ENCODE data around the gene PHOX2A. TPM values are rescaled to one million over a fixed set of nuclear protein-coding genes. Genes with fewer than 3 reads are reported as not detected.

Gene PHOX2A
- total and polyA plus RNA-seq, 5 experiments from 2014 or later: not detected

GRCh38 chr11:72223615-72224563, 20.1 kb downstream of the PHOX2A start:
- Mint-ChIP-seq H3K9me3 (no peaks in the 10 kb centered on the region), H3K27me3 (peaks cover 0 to under 1% (median 0%) of the 10 kb centered on the region in 5 donors), H3K4me3 (peak overlapping the region; percentile 90 to 99 (median 94)), H3K36me3 (peaks cover 0 to 4% (median 1%) of the 10 kb centered on the region in 3 donors), H3K27ac (peak overlapping the region; percentile 87 to 97 (median 95)), H3K4me1 (peaks cover 22 to 40% (median 31%) of the 10 kb centered on the region in 4 donors)
- peak in 9 of 10 donors; percentile 42 to 73 (median 54) for DNase-seq
- ATAC-seq: peak; percentile 38 to 57
- POLR2A ChIA-PET: interaction anchor here (0.7 to 3.4 kb wide), 9 partner anchors 13 to 1564 kb away, joined by 3 to 22 read pairs (median 5); partner anchors contain the start of genes ANAPC15, MRPL48, RNF121 and XNDC1N

- no peaks in the 10 kb centered on the region for H3K36me3 Mint-ChIP-seq
- H3K27ac Mint-ChIP-seq: peak overlapping the region; percentile 82 to 97 (median 94)
- DNase-seq (peak; percentile 87 to 95 (median 90)), ATAC-seq (peak; percentile 70 to 75)
- POLR2A ChIA-PET: interaction anchor here (0.6 to 3.4 kb wide), 10 partner anchors 14 to 1565 kb away, joined by 3 to 22 read pairs (median 4); partner anchors contain the start of genes ANAPC15, CLPB, MRPL48 and RNF121
- H3K4me1 Mint-ChIP-seq: peaks cover 21 to 43% (median 33%) of the 10 kb centered on the region in 4 donors
- peaks cover 0 to 6% (median 5%) of the 10 kb centered on the region in 5 donors for H3K27me3 Mint-ChIP-seq
- no peaks in the 10 kb centered on the region for H3K9me3 Mint-ChIP-seq
- H3K4me3 Mint-ChIP-seq: peak overlapping the region; percentile 89 to 94 (median 92)
These were observed 20.9 kb downstream of the PHOX2A start for GRCh38 chr11:72222907-72223614.

GRCh38 chr11:72222106-72222891, 21.7 kb downstream of the PHOX2A start:
- H3K27ac Mint-ChIP-seq: peak overlapping the region; percentile 82 to 97 (median 94)
- no peaks in the 10 kb centered on the region for H3K36me3 Mint-ChIP-seq
- peak in 1 of 10 donors; percentile 7 for DNase-seq
- H3K4me3 Mint-ChIP-seq: peak overlapping the region; percentile 89 to 94 (median 92)
- H3K9me3 Mint-ChIP-seq: no peaks in the 10 kb centered on the region
- H3K4me1 Mint-ChIP-seq: peaks cover 21 to 50% (median 33%) of the 10 kb centered on the region in 4 donors
- no peak for ATAC-seq
- POLR2A ChIA-PET: interaction anchor here (0.6 to 3.4 kb wide), 10 partner anchors 14 to 528 kb away, joined by 3 to 22 read pairs (median 4); partner anchors contain the start of genes ANAPC15, CLPB, RNF121 and XNDC1N
- peaks cover 0 to 14% (median 6%) of the 10 kb centered on the region in 5 donors for H3K27me3 Mint-ChIP-seq

- Mint-ChIP-seq H3K27ac (peak overlapping the region in 5 of 10 donors; percentile 25 to 94 (median 92)), H3K27me3 (peaks cover 2 to 22% (median 13%) of the 10 kb centered on the region in 5 donors), H3K36me3 (no peaks in the 10 kb centered on the region), H3K4me3 (peak overlapping the region in 3 of 10 donors; percentile 16 to 90 (median 20)), H3K4me1 (peaks cover 18 to 54% (median 27%) of the 10 kb centered on the region in 4 donors), H3K9me3 (no peaks in the 10 kb centered on the region)
- peak in 1 of 10 donors; percentile 10 for DNase-seq
- no peak for ATAC-seq
- POLR2A ChIA-PET: interaction anchor here (1.0 to 2.2 kb wide), 3 partner anchors 109 to 293 kb away, joined by 3 to 11 read pairs (median 4); partner anchors contain the start of genes CLPB, RNF121 and XNDC1N
These were observed 22.4 kb downstream of the PHOX2A start for GRCh38 chr11:72221386-72222075.

GRCh38 chr11:72220696-72221363, 23.1 kb downstream of the PHOX2A start:
- Mint-ChIP-seq H3K4me1 (peaks cover 14 to 48% (median 22%) of the 10 kb centered on the region in 4 donors), H3K36me3 (no peaks in the 10 kb centered on the region), H3K9me3 (no peaks in the 10 kb centered on the region), H3K27ac (peak overlapping the region in 4 of 10 donors; percentile 17 to 85 (median 56)), H3K4me3 (no peak overlapping the region), H3K27me3 (peaks cover 5 to 27% (median 20%) of the 10 kb centered on the region in 5 donors)
- POLR2A ChIA-PET: no interaction called here
- ATAC-seq: no peak
- peak in 1 of 10 donors; percentile 11 for DNase-seq

GRCh38 chr11:72218251-72218745, 25.7 kb downstream of the PHOX2A start:
- Mint-ChIP-seq H3K27me3 (peaks cover 8 to 27% (median 21%) of the 10 kb centered on the region in 5 donors), H3K27ac (peak overlapping the region in 2 of 10 donors; percentile 52 to 66), H3K4me3 (no peak overlapping the region), H3K4me1 (peaks cover 7 to 41% (median 10%) of the 10 kb centered on the region in 4 donors), H3K9me3 (no peaks in the 10 kb centered on the region), H3K36me3 (no peaks in the 10 kb centered on the region)
- ATAC-seq (no peak), DNase-seq (peak in 1 of 10 donors; percentile 12)
- POLR2A ChIA-PET: interaction anchor here (0.6 kb wide), 1 partner anchor 9 kb away, joined by 3 read pairs; no protein-coding TSS in a partner anchor

- peak overlapping the region in 1 of 10 donors; percentile 56 for H3K27ac Mint-ChIP-seq
- POLR2A ChIA-PET: interaction anchor here (0.6 kb wide), 2 partner anchors 8 to 218 kb away, joined by 3 to 4 read pairs; no protein-coding TSS in a partner anchor
- ATAC-seq: no peak
These were observed 26.1 kb downstream of the PHOX2A start for GRCh38 chr11:72217841-72218240.

GRCh38 chr11:72216638-72217037, 27.3 kb downstream of the PHOX2A start, which contains the start of gene FOLR2:
FOLR2 (plus strand) TSS chr11:72216794; CDS start chr11:72218585, 1,791 bp downstream.
- H3K27me3 Mint-ChIP-seq: peaks cover 9 to 27% (median 21%) of the 10 kb centered on the region in 5 donors
- H3K9me3 Mint-ChIP-seq: no peaks in the 10 kb centered on the region
- H3K4me3 Mint-ChIP-seq: no peak within 1 kb of the TSS
- peak within 1 kb of the TSS in 2 of 10 donors; percentile 7 to 40 for H3K27ac Mint-ChIP-seq
- DNase-seq (peak in 1 of 10 donors; percentile 11), ATAC-seq (no peak)
- POLR2A ChIA-PET: no interaction called here
- H3K36me3 Mint-ChIP-seq: no peaks in the 10 kb centered on the region
- H3K4me1 Mint-ChIP-seq: peaks cover 0 to 27% (median under 1%) of the 10 kb centered on the region in 4 donors

More at GRCh38 chr11:72217841-72218240, 26.1 kb downstream of the PHOX2A start:
- Mint-ChIP-seq H3K27me3 (peaks cover 9 to 27% (median 21%) of the 10 kb centered on the region in 5 donors), H3K4me3 (no peak overlapping the region), H3K4me1 (peaks cover 7 to 39% (median 9%) of the 10 kb centered on the region in 4 donors), H3K36me3 (no peaks in the 10 kb centered on the region), H3K9me3 (no peaks in the 10 kb centered on the region)
- no peak for DNase-seq

GRCh38 chr11:72209101-72209500, 34.9 kb downstream of the PHOX2A start:
- POLR2A ChIA-PET: interaction anchor here (0.7 to 1.2 kb wide), 2 partner anchors 9 to 13 kb away, joined by 3 read pairs; no protein-coding TSS in a partner anchor
- DNase-seq (no peak), ATAC-seq (no peak)
- Mint-ChIP-seq H3K27me3 (peaks cover 6 to 20% (median 13%) of the 10 kb centered on the region in 5 donors), H3K36me3 (peaks cover 3 to 25% (median 16%) of the 10 kb centered on the region in 3 donors), H3K27ac (no peak overlapping the region), H3K9me3 (peaks cover 6 to 29% (median 18%) of the 10 kb centered on the region in 9 donors), H3K4me3 (no peak overlapping the region), H3K4me1 (no peaks in the 10 kb centered on the region)

GRCh38 chr11:72208281-72208680, 35.7 kb downstream of the PHOX2A start:
- Mint-ChIP-seq H3K9me3 (peaks cover 6 to 29% (median 18%) of the 10 kb centered on the region in 9 donors), H3K27me3 (peaks cover 6 to 20% (median 13%) of the 10 kb centered on the region in 5 donors), H3K27ac (no peak overlapping the region), H3K36me3 (peaks cover 3 to 25% (median 16%) of the 10 kb centered on the region in 3 donors), H3K4me1 (no peaks in the 10 kb centered on the region), H3K4me3 (no peak overlapping the region)
- no peak for DNase-seq
- no peak for ATAC-seq
- POLR2A ChIA-PET: interaction anchor here (1.2 kb wide), 1 partner anchor 14 kb away, joined by 3 read pairs; no protein-coding TSS in a partner anchor
